ENCODE results near the gene TBC1D5. TPM values are rescaled to one million over a fixed set of nuclear protein-coding genes. Genes with fewer than 3 reads are reported as not detected.

TBC1D5 gene
- total RNA-seq, 1 experiment from 2014 or later, result 30.4 TPM

- no TSS peak for BruUV-seq (replicated peaks)
- no peaks in the 10 kb centered on the region for H3K4me1 ChIP-seq (ENCODE audit: control insufficient read depth, insufficient read depth, low read length)
- no peaks in the 10 kb centered on the region for H3K36me3 ChIP-seq (ENCODE audit: control insufficient read depth, insufficient read depth, low read length)
- H3K4me3 ChIP-seq (ENCODE audit: low read depth in 2 of 2, low read length in 2 of 2), result no peak overlapping the region
- ATAC-seq, result no peak
- H3K27me3 ChIP-seq (ENCODE audit: control insufficient read depth, insufficient read depth, low read length), result no peaks in the 10 kb centered on the region
- ChIA-PET POLR2A (no interaction called here), CTCF (no interaction called here)
- in situ Hi-C loops (cut with HindIII; ENCODE audit: low pct_unique_long_range_greater_than_20kb, low sequenced_read_pairs), result no loop called here
- no peak for TF ChIP-seq SIN3A (IDR thresholded peaks at IDR 0.05; ENCODE audit: borderline replicate concordance, insufficient read depth, low read depth, low read length)
- no peak for TF ChIP-seq CTCF (IDR thresholded peaks at IDR 0.05)
- TF ChIP-seq POLR2AphosphoS5 (IDR thresholded peaks at IDR 0.05; ENCODE audit: low read depth, low read length), result no peak
- TF ChIP-seq, protein P1, sequence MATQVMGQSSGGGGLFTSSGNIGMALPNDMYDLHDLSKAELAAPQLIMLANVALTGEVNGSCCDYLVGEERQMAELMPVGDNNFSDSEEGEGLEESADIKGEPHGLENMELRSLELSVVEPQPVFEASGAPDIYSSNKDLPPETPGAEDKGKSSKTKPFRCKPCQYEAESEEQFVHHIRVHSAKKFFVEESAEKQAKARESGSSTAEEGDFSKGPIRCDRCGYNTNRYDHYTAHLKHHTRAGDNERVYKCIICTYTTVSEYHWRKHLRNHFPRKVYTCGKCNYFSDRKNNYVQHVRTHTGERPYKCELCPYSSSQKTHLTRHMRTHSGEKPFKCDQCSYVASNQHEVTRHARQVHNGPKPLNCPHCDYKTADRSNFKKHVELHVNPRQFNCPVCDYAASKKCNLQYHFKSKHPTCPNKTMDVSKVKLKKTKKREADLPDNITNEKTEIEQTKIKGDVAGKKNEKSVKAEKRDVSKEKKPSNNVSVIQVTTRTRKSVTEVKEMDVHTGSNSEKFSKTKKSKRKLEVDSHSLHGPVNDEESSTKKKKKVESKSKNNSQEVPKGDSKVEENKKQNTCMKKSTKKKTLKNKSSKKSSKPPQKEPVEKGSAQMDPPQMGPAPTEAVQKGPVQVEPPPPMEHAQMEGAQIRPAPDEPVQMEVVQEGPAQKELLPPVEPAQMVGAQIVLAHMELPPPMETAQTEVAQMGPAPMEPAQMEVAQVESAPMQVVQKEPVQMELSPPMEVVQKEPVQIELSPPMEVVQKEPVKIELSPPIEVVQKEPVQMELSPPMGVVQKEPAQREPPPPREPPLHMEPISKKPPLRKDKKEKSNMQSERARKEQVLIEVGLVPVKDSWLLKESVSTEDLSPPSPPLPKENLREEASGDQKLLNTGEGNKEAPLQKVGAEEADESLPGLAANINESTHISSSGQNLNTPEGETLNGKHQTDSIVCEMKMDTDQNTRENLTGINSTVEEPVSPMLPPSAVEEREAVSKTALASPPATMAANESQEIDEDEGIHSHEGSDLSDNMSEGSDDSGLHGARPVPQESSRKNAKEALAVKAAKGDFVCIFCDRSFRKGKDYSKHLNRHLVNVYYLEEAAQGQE (IDR thresholded peaks at IDR 0.05; ENCODE audit: insufficient read depth in 1 of 2, low read depth in 2 of 2, low read length in 1 of 2), result no peak
- no peak for TF ChIP-seq TCF7L2 (IDR thresholded peaks at IDR 0.05; ENCODE audit: low read depth, low read length)
- DNase-seq (ENCODE audit: low read depth, low spot score), result no peak
- H3K9me3 ChIP-seq (ENCODE audit: control insufficient read depth, insufficient read depth, low read depth, low read length), result no peaks in the 10 kb centered on the region
- H3K27ac ChIP-seq (ENCODE audit: low read length), result no peak overlapping the region
- intact Hi-C loops (cut with micrococcal nuclease; ENCODE audit: unreplicated experiment), result no loop called here
Measured at GRCh38 chr3:17221529-17221928, 520.9 kb downstream of the TBC1D5 start.

DNA sequence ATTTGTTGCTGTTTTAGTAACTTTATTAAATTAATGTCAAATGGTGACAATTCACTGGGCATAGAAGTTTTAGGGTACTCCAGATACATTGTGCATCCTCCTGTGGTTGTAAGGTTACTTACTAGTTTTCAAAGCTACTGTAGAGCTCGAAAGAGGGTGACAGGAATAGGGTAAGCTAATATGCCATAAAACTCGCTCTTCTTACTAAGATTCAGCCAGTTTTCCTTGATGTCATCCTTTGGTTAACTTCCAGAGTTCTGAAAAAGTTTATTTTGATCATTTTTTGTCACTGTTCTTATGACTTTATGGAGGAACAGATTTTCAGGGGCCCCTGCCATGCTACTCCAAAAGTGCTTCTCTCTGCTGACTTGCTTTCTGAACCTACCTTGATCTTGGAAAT, 522.8 kb downstream of the TBC1D5 start:
- no peak for ATAC-seq
- POLR2A ChIA-PET, result no interaction called here
- CTCF ChIA-PET, result no interaction called here

More for the DNA sequence above, 522.8 kb downstream of the TBC1D5 start:
- intact Hi-C loops (cut with micrococcal nuclease; ENCODE audit: unreplicated experiment) (no loop called here), in situ Hi-C loops (cut with HindIII; ENCODE audit: low pct_unique_long_range_greater_than_20kb, low sequenced_read_pairs) (no loop called here)
- Histone ChIP-seq H3K9me3 (ENCODE audit: control insufficient read depth, insufficient read depth, low read depth, low read length) (no peaks in the 10 kb centered on the region), H3K27ac (ENCODE audit: low read length) (no peak overlapping the region), H3K36me3 (ENCODE audit: control insufficient read depth, insufficient read depth, low read length) (no peaks in the 10 kb centered on the region), H3K4me3 (ENCODE audit: low read depth in 2 of 2, low read length in 2 of 2) (no peak overlapping the region), H3K4me1 (ENCODE audit: control insufficient read depth, insufficient read depth, low read length) (no peaks in the 10 kb centered on the region), H3K27me3 (ENCODE audit: control insufficient read depth, insufficient read depth, low read length) (no peaks in the 10 kb centered on the region)
- no peak for DNase-seq (ENCODE audit: low read depth, low spot score)
- no TSS peak for BruUV-seq (replicated peaks)
- TF ChIP-seq CTCF (IDR thresholded peaks at IDR 0.05) (no peak), TCF7L2 (IDR thresholded peaks at IDR 0.05; ENCODE audit: low read depth, low read length) (no peak), POLR2AphosphoS5 (IDR thresholded peaks at IDR 0.05; ENCODE audit: low read depth, low read length) (no peak), SIN3A (IDR thresholded peaks at IDR 0.05; ENCODE audit: borderline replicate concordance, insufficient read depth, low read depth, low read length) (no peak)
- TF ChIP-seq, protein P1 (IDR thresholded peaks at IDR 0.05; ENCODE audit: insufficient read depth in 1 of 2, low read depth in 2 of 2, low read length in 1 of 2), result no peak

Data from Panc1 (cell line).